Activated T-cell treated with anti-CD3 and anti-CD28 coated beads, Interleukin-2, amount 50 U/mL, for 48 hours (primary cell): ENCODE results near the gene EPS15.
A peak's percentile ranks its signal among the peaks of the same experiment; 100 is the strongest.

Experiments
- DNase-seq, 2 experiments: peaks; one replicate each; pipeline ENCODE4 v3.0.0-alpha.2; 2020

EPS15 gene

GRCh38 chr1:51369171-51369570 lies 149.9 kb downstream of the EPS15 start:
- DNase-seq = no peak

- DNase-seq = no peak
These were observed 153.3 kb downstream of the EPS15 start for GRCh38 chr1:51365774-51366173.

- DNase-seq = no peak
These were observed 159.2 kb downstream of the EPS15 start for GRCh38 chr1:51359879-51360278.

GRCh38 chr1:51355382-51355781 lies 163.7 kb downstream of the EPS15 start:
- DNase-seq = no peak

GRCh38 chr1:51354416-51354815 lies 164.7 kb downstream of the EPS15 start:
- no peak for DNase-seq

- no peak for DNase-seq
These were observed 167.2 kb downstream of the EPS15 start for GRCh38 chr1:51351907-51352306.

GRCh38 chr1:51349862-51350261 lies 169.2 kb downstream of the EPS15 start:
- no peak for DNase-seq

- DNase-seq = no peak
These were observed 170.9 kb downstream of the EPS15 start for GRCh38 chr1:51348147-51348527.

GRCh38 chr1:51347398-51348146 lies 171.5 kb downstream of the EPS15 start:
- no peak for DNase-seq

GRCh38 chr1:51346086-51346942 lies 172.8 kb downstream of the EPS15 start:
- no peak for DNase-seq

GRCh38 chr1:51345300-51345687 lies 173.8 kb downstream of the EPS15 start:
- no peak for DNase-seq

- no peak for DNase-seq
These were observed 174.3 kb downstream of the EPS15 start for GRCh38 chr1:51344602-51345299.

GRCh38 chr1:51344276-51344601 lies 174.8 kb downstream of the EPS15 start:
- no peak for DNase-seq

GRCh38 chr1:51343624-51344023 lies 175.4 kb downstream of the EPS15 start:
- DNase-seq = no peak

GRCh38 chr1:51342591-51343206 lies 176.4 kb downstream of the EPS15 start:
- DNase-seq = no peak

GRCh38 chr1:51341876-51342496 lies 177.1 kb downstream of the EPS15 start:
- DNase-seq = peak in 1 of 2 experiments; percentile 17

GRCh38 chr1:51340380-51340779 lies 178.7 kb downstream of the EPS15 start:
- peak in 1 of 2 experiments; percentile 1 for DNase-seq

GRCh38 chr1:51336711-51337110 lies 182.4 kb downstream of the EPS15 start:
- peak in 1 of 2 experiments; percentile 5 for DNase-seq

- no peak for DNase-seq
These were observed 183.1 kb downstream of the EPS15 start for GRCh38 chr1:51336004-51336403.

GRCh38 chr1:51331206-51332100 lies 187.6 kb downstream of the EPS15 start:
- no peak for DNase-seq

GRCh38 chr1:51330331-51331201 lies 188.5 kb downstream of the EPS15 start, which contains the start of gene TTC39A:
Gene TTC39A (minus strand): TSS chr1:51330562. CDS start chr1:51330477, 85 bp downstream.
- no peak for DNase-seq
